Forelimb muscle (tissue), 1 donor: ENCODE measurements around the gene AGPAT3. TPM values are rescaled to one million over a fixed set of nuclear protein-coding genes. Genes with fewer than 3 reads are reported as not detected.

Experiments used
- DNase-seq: peaks from one replicate; pipeline ENCODE4 v3.0.0-alpha.2; 2013; ENCODE audit warnings: low read depth
- polyA plus RNA-seq: library from polyadenylated mRNA; unstranded; fragments of 120-200 nt; gene quantifications from one replicate; pipeline ENCODE4 v1.2.1, GENCODE V29; 2013; ENCODE audit not compliant: insufficient read length

AGPAT3 gene
- polyA plus RNA-seq, 1 donor, result 27.0 TPM

DNA sequence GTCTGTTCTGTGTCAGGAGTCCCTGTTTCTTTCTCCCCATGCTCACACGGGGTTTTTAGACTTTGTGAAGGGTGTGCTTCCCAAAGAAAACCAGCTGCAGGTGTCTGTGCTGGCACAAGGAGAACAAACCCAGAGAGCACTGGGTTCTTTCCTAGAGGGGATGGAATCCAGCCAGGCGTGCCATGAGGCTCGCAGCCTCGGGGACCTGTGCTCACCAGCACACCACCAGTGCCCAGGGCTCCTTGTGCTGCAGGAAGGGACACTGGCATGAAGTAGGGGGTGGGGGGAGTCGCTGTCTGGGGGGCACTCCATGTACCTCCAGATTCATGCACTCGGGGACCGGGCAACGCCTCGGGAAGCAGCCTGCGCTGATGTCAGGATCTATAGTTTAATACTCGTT lies 57.9 kb downstream of the AGPAT3 start:
- no peak for DNase-seq

DNA sequence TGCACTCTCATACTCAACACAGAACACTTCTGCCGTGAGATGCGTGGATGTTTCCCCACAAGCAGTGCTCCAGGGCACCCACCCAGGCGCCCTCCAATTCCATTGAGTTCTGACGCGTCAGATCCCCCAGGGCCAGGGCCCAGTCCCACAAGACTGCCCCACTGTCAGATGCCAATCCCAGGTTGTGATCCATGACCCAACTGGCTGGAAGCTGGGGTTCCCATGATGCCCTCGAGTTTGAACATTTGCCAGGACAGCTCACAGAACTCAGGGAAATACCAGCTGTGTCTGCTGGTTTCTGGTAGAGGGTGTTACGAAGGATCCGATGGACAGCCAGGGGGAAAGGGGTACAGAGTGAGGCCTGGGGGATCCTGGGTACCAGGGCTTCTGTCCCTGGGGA lies 58.4 kb downstream of the AGPAT3 start:
- no peak for DNase-seq

DNA sequence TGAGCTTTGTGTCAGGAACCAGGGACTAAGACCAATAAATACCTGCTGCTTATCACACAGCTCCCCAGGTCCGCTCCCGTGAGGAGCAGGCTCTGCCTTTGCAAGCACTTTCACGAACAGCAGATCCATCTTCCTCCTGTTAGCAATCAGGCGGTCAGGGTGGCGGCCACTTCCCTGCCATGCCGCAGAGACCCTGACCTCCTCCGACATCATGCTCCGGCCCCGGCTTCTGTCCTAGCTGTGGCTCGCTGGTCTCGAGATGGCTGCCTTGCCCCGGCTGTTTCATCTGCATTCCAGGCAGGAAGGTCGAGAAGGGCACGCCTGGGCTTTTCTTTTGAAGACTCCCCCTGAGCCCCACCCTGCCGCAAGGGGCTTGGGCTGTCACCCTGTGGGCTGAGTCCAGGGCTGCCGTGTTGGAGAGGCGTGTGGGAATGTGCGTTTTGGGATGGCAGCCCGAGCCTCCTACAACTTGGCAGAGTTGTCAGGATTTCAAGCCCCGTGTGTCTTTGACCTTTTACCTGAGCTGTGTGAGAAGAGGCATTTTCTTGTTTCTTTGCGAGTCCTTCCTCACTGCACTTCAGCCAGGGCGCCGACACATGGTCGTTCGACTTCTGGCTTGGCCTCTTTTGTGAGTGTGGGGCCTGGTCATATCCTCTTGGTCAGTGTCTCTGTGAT lies 59.5 kb downstream of the AGPAT3 start:
- no peak for DNase-seq

DNA sequence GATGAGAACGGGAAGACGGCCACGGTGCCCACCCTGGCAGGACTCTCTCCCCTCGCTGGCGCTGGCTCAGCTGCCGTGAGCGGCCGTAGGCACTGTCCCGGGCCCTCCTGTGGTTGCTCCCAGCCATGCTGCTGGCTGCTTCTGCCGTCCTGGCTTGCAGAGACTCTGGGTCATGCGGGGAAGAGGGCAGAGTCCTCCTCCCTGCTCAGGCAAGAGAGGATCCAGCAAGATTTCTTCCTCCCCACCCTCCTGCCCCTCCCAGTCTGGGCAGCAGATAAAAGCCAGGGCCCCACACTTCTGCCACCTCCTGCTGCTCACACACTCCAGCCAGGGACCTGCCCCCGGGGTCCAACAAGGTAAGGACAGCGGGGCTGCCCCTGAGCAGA lies 60.1 kb downstream of the AGPAT3 start:
- no peak for DNase-seq

DNA sequence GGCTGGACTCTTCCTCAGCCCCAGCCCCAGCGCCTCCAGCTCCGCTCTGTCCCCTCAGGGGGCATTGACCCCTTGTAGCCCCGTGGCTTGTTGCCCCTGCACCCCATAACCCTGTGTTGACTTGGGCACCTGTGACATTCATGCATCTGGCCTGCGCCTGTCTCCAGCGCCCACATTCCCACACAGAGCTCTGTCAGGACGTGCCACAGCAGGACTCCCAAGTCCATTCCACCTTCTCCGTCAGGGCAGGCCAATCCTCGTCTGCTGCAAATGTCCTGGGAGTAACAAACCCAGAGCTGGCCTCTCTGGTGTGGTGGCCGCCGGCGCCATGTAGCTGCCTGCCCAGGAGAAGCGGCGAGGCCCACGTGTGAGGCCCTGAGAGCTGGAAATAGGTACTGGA lies 60.6 kb downstream of the AGPAT3 start:
- no peak for DNase-seq

DNA sequence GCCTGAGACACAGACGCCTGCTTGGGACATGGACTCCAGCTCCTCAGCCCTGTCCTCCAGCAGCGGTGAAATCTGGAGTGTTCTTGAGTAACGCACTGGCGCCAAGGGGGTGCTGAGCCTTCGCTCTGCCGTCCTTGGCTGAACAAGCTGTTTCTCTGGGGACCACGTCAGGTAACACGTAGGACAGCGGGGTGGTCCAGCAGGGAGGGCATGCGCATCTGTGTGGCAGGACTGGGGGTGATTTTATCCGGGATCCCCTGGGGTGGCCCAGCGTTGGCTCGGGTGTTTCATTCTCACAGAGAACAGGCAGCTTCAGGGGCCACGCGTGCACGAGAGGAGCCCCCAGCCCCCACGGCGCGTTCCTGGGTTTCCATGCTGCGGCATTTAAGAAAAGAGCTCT lies 61.2 kb downstream of the AGPAT3 start:
- DNase-seq, result no peak

DNA sequence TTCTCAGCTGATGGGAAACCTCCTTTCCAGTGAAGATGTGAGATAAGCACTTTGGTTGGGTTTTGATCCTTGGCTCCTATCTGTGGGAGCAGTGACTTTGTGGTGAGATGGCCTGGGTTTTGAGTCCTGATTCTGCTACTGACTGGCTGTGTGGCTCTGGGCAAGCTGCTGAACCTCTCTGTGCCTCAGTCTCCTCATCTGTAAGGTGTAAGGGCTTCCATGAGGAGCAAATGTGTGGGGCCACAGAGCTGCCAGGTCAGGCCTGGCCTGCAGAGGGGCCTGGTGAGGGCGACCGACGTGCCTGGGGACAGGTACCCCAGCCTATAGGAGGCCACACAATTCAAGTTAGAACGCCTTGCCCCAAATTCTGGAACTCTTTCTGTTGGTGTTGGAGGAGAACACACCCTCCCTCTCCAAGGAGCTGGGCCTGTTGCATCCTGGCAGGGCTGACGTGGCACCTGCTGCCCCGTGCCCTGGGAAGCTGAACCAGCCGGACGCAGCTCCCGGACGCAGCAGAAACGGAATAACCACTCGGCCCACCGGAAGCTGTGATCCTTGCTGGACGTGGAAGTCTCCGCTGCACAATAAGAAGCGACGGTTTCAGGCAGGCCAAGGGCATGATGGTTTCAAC lies 62.7 kb downstream of the AGPAT3 start:
- DNase-seq, result no peak

DNA sequence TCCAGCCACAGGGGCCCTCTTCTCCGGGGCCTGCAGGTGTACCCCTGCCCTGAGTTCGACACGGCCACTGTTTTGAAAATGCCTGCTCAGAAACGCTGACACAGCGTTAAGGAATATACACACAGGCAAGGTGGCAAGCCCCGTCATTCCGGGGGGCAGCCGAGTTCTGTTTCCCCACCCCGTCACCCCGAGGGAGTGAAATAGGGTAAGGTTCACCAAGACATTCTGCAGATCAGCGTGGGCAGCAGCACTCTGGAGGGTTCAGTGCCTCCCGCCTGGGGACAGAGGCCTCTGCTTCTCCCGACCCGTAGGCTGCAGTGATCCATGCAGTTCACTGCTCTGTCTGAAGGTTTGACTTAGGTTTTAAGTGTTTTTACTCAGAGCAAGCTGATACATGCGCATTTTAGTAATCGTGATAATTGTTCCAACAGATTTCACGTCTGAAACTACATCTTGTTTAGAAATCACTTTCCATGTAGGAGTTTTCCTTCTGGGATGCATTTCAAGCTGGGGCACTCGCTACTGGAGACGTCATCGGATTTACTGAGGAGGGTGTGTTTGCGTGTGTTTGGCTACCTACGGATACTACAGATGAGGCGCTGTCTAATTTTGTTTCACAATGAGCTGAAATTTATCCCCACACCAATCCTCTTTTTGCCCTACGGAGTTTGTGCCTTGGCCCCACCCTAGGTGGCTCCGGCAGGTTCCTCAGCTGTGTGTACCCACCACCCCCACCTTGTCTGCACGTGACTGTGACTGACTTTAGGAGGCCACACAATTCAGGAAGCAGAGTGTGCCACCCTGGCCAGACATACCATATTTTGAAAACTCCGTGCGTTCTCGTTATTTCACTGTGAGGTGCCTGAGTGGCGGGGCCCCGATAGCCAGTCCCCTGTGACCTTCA lies 63.5 kb downstream of the AGPAT3 start:
- DNase-seq, result no peak

DNA sequence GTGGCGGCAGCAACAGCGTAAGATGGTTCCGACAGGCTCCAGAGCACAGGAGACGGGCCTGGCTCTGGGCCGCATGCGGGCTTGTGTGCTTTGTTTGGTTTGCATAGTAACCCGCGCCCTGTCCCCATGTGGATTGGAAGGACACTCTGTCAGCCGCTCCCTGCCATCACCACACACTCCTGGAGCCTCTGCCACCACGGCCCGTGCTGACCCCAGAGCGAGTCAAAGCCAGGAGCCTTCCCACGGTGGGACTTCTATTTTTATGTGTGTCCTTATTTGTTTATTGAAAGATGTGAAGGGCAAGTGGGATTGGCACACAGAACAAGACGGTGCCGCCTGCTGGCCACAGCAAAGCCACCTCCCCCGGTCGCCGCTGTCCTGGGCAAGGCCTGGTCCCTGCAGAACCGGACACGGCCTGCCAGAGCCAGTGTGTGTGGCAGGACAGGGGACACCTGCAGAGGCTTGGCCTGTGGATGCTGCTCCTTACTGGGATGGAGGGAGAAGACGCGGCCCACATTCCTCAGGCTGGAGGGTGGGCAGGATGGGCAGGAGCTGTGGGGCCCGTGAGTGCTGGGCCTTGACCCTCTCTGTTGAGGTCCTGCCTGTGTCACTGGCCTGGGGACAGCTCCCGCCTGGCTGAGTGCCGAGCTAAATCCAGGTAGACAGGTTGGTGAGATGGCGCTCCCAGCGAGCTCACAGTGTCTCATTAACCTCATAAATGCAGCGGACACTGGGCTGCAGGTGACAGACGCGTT lies 64.4 kb downstream of the AGPAT3 start:
- no peak for DNase-seq

DNA sequence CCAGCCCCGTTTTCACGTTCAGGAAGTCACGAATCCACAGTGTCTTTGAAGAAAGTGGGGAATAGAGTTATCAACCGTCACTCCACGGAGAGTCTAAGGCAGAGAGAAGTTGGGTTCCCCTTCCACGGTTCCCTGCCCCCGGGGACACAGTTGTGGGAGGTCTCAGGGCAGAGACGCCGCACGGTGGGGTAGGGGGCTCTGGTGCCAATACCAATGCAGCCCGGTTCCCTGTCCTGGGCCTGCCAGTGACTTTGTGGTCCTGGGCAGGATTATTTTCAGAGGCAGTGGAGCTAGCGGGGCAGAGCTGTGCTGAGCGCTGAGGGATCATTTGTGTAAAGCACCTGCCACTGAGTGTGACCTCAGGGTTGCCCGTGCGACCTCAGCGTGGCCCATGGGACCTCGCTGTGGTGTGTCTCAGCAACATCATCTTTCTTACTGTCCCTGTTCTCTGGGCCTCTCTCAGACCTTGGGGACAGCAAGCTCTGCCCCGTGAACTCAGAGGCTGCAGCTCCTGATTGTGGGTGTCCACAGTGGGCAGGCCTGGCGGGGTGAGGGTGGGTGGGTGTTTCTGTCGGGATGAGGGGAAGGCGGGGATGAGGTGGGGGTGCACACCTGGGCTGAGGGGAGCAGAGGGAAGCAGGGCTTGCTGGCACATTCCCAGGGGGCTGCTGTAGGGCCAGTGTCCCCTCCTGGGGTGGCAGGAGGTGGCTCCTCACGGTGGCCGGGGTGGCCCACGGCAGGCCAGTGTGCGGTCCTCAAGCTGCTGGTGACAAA lies 65.2 kb downstream of the AGPAT3 start:
- no peak for DNase-seq

DNA sequence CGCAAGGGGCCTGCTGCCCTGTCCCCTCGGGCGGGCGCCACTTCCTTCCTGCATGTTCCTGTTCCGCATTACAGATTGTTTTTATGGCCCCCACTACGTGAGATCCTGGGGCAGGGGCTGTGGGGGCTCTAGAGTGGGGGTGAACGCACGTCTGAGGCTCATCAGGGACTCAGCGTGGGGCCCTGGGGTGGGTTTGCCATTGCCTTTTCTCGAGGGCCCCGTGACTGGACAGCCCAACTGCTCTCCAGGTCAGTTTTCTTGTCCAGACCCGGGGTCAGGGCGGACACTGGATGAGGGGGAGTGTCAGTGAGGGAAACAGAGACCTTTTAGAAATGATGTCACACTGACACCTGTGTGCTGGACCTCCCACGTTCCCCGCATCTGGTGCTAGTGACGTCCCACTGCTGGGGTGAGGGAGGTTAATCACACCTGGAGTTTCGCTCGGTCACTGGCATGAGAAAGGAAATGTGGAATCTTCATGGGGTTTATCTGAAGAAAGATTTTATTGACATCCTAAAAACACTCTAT lies 65.9 kb downstream of the AGPAT3 start:
- no peak for DNase-seq

DNA sequence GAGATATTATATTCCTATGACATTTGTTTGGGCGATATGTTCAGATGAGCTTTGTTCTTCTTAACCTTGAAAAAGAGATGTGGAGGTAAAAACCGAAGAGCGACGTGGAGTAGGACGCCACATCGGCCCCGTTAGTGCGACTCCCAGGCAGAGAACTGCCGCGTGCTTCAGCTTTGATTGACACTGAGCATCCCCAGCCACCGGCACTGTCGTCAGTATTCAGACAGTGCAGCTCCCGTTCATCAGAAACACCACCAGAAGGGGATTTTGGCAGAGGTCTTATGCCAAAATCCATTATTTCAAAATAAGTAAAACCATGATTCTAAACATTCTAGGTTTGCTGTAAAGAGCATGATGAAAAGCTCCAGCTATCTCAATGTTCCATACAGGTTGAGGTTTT lies 66.5 kb downstream of the AGPAT3 start:
- DNase-seq, result no peak

DNA sequence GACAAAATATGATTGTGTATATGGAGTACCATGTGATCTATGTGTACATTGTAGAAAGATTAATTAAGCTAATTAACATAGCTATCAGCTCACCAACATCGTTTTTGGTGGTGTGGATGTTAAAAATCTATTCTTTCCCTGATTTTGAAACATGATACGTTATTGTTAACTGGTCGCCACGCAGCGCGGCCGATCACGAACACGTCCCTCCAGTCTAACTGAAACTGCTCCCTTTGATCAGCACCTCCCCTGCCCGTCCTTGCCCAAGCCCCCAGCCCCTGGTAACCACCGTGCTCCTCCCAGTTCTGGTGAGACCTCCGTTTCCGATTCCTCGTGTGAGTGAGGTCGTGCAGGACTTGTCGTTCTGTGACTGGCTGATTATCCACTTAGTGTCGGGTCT lies 67.0 kb downstream of the AGPAT3 start:
- no peak for DNase-seq

DNA sequence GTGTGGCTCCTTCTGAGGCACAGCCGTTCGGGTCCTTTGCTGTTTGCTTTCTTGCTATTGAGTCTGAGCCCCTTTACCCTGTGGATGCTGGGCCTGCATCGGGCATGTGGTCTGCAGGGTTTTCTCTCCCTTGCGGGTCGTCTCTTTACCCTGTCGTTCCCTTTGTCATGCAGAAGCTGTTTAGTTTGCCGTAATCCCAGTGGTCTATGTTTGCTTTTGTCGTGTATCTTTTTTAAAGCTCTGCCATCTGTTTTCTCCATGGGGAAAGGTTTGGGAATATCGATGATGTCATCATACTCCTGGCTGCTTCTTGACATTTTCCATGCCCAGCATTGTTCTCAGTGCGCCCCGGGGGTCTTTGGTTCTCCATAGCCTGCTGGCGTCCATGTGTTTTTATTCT lies 68.2 kb downstream of the AGPAT3 start:
- DNase-seq, result no peak

DNA sequence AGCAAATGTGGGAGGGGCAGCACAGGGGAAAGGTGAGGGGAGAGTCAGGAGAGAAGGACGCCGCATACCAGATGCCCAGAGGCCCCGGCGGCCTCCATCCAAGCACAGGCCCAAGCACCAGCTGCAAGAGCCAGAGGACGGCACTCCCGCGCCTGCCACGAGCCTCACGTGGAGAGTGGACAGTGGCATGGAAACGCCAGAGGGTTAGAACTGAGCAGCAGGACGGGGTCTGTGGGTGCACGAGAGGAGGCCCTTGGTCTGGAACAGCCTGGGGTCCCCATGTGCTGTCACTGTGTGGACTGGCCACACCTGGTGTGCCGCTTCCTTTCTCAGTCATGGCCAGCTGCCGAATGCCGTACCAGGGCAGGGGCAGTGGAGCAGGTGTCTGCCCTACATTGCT lies 68.7 kb downstream of the AGPAT3 start:
- DNase-seq, result no peak

DNA sequence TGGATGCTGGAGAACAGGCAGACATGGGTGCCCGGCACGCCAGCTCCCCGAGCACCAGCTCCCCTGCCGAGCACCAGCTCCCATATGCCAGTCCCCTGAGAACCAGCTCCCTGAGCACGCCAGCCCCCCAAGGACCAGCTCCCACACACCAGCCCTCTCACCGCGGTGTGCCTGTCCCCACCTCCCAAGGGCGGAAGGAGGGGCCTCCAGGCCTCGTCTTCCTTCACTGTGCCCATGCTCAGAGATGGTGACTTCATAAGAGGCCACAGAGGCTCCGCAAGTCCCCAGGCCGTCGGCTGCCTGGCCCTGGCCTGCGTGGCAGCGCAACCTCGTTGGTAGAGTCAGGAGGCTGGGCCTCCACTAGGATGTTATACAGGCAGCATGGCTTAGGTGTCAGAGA lies 69.1 kb downstream of the AGPAT3 start:
- DNase-seq, result no peak

DNA sequence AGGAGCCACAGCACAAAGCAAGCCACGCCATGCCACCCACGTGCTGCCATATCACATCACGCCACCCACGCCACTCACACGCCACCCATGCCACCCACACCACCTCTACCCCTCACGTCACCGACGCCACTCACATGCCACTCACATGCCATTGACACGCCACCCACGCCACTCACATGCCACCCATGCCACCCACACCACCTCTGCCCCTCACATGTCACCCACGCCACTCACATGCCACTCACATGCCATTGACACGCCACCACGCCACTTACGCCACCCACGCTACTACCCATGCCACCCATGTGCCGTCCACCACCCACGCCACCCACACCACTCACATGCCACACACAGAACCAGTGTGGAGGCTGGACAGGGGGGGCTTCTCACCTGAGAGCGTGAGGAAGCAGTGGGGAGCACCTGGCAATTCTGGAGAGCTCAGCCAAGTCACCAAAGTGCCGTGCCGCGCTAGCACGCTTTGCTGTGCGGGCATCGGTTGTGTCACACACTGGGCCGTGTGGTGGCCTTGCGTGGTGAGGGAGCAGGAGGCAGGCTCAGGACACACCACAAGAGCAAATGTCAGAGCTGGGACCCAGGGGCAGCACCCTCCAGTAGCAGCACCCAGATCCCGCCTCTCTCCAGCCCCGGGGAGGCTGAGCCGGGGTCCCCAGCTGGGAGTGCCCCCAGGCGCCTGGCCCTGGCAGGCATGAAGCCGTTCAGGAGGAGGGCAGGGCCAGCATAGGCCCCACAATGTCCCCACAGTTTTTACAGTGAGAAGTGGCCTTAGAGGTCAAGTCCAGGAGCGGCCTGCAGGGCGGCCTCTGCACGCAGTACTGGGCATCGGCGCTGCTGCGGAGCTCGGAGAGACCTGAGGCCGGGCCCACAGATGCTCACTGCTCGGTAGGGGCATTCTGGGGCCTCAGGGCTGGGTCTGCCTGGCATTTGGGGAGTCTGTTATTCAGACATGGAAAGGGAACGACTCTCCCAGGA lies 70.0 kb downstream of the AGPAT3 start:
- no peak for DNase-seq

DNA sequence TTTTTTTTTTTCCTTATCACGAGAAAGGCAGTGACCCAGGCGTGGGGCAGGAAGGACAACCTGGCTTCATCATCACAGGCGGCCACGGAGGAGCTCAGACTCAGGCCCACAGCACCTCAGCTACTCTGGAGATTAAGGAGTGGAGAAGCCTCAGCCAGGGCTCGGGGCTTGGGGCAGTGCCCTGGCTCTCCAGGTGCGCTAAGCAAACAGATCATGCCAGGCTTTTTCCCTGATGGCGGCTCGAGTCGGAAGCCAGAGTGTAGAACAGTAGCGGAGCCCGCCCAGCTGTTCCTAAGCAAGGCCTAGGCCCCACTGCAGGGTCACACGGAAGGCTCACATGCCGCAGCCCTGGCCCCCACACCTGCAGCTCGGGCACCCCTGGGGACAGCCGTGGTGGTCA lies 70.7 kb downstream of the AGPAT3 start:
- DNase-seq, result no peak

DNA sequence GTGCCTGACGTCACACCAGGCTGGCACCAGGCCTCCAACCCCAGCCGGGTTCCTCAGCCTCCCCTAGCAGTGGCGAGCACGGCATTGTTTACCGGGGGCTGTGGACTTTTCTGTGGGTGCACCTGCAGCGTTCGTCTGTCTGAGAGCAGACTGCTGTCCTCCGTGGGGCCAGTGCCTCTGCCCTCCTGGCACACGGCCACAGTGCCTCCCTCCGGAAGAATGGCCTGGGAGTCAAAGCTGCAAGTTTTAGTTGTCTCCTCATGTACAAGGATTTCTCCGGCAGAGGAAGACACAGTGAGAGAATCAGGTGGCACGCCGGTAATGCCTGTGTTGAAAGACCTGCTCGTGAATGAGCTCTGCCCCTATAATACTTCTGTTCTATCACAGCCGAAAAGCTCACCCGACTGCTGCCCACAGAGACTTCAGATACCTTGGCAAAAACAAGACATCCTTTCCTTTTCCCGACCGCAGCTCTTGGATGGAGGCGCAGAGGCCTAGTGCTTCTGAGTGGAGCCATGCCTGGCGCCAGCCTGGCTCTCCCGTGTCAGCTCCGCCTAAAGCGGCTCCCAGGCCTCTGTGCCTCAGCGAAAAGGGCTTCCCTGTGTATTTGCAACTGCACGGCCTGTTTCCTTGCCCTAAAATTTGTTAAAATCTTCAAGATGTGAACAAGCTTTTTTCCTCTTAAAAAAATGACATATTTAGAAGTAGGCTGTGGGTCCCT lies 71.4 kb downstream of the AGPAT3 start:
- DNase-seq, result no peak
